NCI-H748 (cell line): ENCODE results near the gene ABLIM1.
"Not testable (repeated sequence)": the region's sequence is repeated elsewhere in the genome, so short reads cannot be mapped to it uniquely, and the experiment has no call there.

Experiments used
- DNase-seq: peaks from one replicate; lab custom pipeline; 2025; ENCODE audit not compliant: unreplicated experiment; lab: John Stamatoyannopoulos, UW

The ABLIM1 gene

GRCh38 chr10:114658175-114658574 lies at the start of gene ABLIM1:
Gene ABLIM1 (minus strand): TSS chr10:114658275. CDS start chr10:114658200, 75 bp downstream.
- no peak for DNase-seq

- no peak for DNase-seq
Observed at GRCh38 chr10:114706458-114707055, 48.5 kb upstream of the ABLIM1 start.

GRCh38 chr10:114704679-114705078 lies 46.6 kb upstream of the ABLIM1 start:
- no peak for DNase-seq

- peak; percentile 44 for DNase-seq
Observed at GRCh38 chr10:114703377-114704107, 45.5 kb upstream of the ABLIM1 start.

- DNase-seq = no peak
Observed at GRCh38 chr10:114698271-114699061, 40.4 kb upstream of the ABLIM1 start.

- no peak for DNase-seq
Observed at GRCh38 chr10:114697061-114697598, 39.1 kb upstream of the ABLIM1 start.

- DNase-seq = not testable (repeated sequence)
Observed at GRCh38 chr10:114696301-114696700, 38.2 kb upstream of the ABLIM1 start.

GRCh38 chr10:114694752-114695151 lies 36.7 kb upstream of the ABLIM1 start:
- DNase-seq = peak; percentile 25

GRCh38 chr10:114694062-114694461 lies 36.0 kb upstream of the ABLIM1 start:
- no peak for DNase-seq

GRCh38 chr10:114691442-114691941 lies 33.4 kb upstream of the ABLIM1 start:
- no peak for DNase-seq

GRCh38 chr10:114688786-114689185 lies 30.7 kb upstream of the ABLIM1 start:
- DNase-seq = no peak

- DNase-seq = peak; percentile 37
Observed at GRCh38 chr10:114687459-114687858, 29.4 kb upstream of the ABLIM1 start.

GRCh38 chr10:114686013-114686412 lies 27.9 kb upstream of the ABLIM1 start:
- DNase-seq = no peak

- no peak for DNase-seq
Observed at GRCh38 chr10:114685456-114685855, 27.4 kb upstream of the ABLIM1 start.

- DNase-seq = no peak
Observed at GRCh38 chr10:114684822-114685209, 26.7 kb upstream of the ABLIM1 start.

GRCh38 chr10:114684084-114684821 lies 26.2 kb upstream of the ABLIM1 start:
- DNase-seq = no peak

GRCh38 chr10:114683593-114683992 lies 25.5 kb upstream of the ABLIM1 start:
- no peak for DNase-seq

- no peak for DNase-seq
Observed at GRCh38 chr10:114683162-114683561, 25.1 kb upstream of the ABLIM1 start.

- no peak for DNase-seq
Observed at GRCh38 chr10:114682532-114682931, 24.5 kb upstream of the ABLIM1 start.

GRCh38 chr10:114682121-114682520 lies 24.0 kb upstream of the ABLIM1 start:
- no peak for DNase-seq

- DNase-seq = no peak
Observed at GRCh38 chr10:114681542-114681941, 23.5 kb upstream of the ABLIM1 start.
